Measurements from ENCODE around the gene NCDN.

- TF ChIP-seq POLR2A (IDR thresholded peaks at IDR 0.05) (no peak), CTCF (IDR thresholded peaks at IDR 0.05) (no peak)
These were observed 30.8 kb downstream of the NCDN start for GRCh38 chr1:35588197-35588910.
